ENCODE measurements around the gene SH3TC1.

Gene SH3TC1

GRCh38 chr4:8189551-8190466 lies 9.3 kb upstream of the SH3TC1 start:
- in situ Hi-C loops (cut with HindIII; ENCODE audit: low sequenced_read_pairs), result no loop called here

GRCh38 chr4:8191136-8191747 lies 7.8 kb upstream of the SH3TC1 start:
- in situ Hi-C loops (cut with HindIII; ENCODE audit: low sequenced_read_pairs), result no loop called here
- H3K4me3 ChIP-seq (ENCODE audit: low read depth, low read length), result no peak overlapping the region
- TF ChIP-seq, protein P1, sequence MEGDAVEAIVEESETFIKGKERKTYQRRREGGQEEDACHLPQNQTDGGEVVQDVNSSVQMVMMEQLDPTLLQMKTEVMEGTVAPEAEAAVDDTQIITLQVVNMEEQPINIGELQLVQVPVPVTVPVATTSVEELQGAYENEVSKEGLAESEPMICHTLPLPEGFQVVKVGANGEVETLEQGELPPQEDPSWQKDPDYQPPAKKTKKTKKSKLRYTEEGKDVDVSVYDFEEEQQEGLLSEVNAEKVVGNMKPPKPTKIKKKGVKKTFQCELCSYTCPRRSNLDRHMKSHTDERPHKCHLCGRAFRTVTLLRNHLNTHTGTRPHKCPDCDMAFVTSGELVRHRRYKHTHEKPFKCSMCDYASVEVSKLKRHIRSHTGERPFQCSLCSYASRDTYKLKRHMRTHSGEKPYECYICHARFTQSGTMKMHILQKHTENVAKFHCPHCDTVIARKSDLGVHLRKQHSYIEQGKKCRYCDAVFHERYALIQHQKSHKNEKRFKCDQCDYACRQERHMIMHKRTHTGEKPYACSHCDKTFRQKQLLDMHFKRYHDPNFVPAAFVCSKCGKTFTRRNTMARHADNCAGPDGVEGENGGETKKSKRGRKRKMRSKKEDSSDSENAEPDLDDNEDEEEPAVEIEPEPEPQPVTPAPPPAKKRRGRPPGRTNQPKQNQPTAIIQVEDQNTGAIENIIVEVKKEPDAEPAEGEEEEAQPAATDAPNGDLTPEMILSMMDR (IDR thresholded peaks at IDR 0.05; ENCODE audit: low read depth, low read length), result no peak
- peak; percentile 64 for DNase-seq (ENCODE audit: low read depth, low spot score)

More at GRCh38 chr4:8189551-8190466, 9.3 kb upstream of the SH3TC1 start:
- TF ChIP-seq, protein P1 (IDR thresholded peaks at IDR 0.05; ENCODE audit: low read depth, low read length), result no peak
- no peak for DNase-seq (ENCODE audit: low read depth, low spot score)
- H3K4me3 ChIP-seq (ENCODE audit: low read depth, low read length), result no peak overlapping the region

GRCh38 chr4:8192748-8193738 lies 6.0 kb upstream of the SH3TC1 start:
- in situ Hi-C loops (cut with HindIII; ENCODE audit: low sequenced_read_pairs), result no loop called here
- DNase-seq (ENCODE audit: low read depth, low spot score), result peak; percentile 50
- H3K4me3 ChIP-seq (ENCODE audit: low read depth, low read length), result no peak overlapping the region
- TF ChIP-seq, protein P1 (IDR thresholded peaks at IDR 0.05; ENCODE audit: low read depth, low read length), result peak; percentile 34

- in situ Hi-C loops (cut with HindIII; ENCODE audit: low sequenced_read_pairs), result no loop called here
- no peak overlapping the region for H3K4me3 ChIP-seq (ENCODE audit: low read depth, low read length)
- TF ChIP-seq, protein P1 (IDR thresholded peaks at IDR 0.05; ENCODE audit: low read depth, low read length), result no peak
- no peak for DNase-seq (ENCODE audit: low read depth, low spot score)
Measured at GRCh38 chr4:8194306-8195242, 4.5 kb upstream of the SH3TC1 start.

DNA sequence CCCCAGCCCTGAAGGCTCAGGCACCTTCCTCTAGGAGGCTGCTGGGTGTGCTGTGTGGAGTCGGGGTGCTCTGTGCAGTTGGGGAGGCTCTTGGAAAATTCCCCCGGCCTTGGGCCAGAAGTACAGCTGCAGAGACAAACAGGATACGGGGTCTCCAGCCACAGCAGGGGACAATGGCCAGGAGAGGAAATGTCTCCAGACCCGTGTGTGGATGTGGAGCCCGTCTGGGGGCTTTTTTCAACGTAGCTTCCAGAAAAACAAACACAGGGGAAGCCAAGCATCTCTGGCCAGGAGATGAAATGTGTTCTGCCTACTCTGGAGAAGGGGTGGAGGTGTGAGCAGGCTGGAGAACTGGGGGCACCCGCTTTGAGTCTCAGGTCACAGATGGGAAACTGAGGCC lies 3.7 kb upstream of the SH3TC1 start:
- no peak for DNase-seq (ENCODE audit: low read depth, low spot score)
- in situ Hi-C loops (cut with HindIII; ENCODE audit: low sequenced_read_pairs), result no loop called here
- no peak overlapping the region for H3K4me3 ChIP-seq (ENCODE audit: low read depth, low read length)
- TF ChIP-seq, protein P1 (IDR thresholded peaks at IDR 0.05; ENCODE audit: low read depth, low read length), result no peak
